Calu3 (cell line): ENCODE results near the gene FGD3. TPM values are rescaled to one million over a fixed set of nuclear protein-coding genes. Genes with fewer than 3 reads are reported as not detected.

Experiments
- BruUV-seq: library from RNA; stranded (reverse); fragments of 400-500 nt; replicated peaks from 2 replicates; lab custom pipeline; 2021; lab: Mats Ljungman, UMichigan
- CTCF ChIA-PET: fragments of 300-600 bp; sonication (Branson Sonifier 250); formaldehyde crosslinking; loops from one replicate; lab custom pipeline; 2022; ENCODE audit warnings: antibody characterized with exemption; lab: Charles Lee
- DNase-seq: peaks from one replicate; pipeline ENCODE4 v3.0.0; 2022
- H3K27ac Mint-ChIP-seq: one replicate; pipeline ENCODE4 v1.8.0; 2022; ENCODE audit warnings: mixed read lengths; ENCODE audit not compliant: unreplicated experiment
- H3K27me3 Mint-ChIP-seq: one replicate; pipeline ENCODE4 v1.8.0; 2022; ENCODE audit warnings: mixed read lengths; ENCODE audit not compliant: unreplicated experiment
- H3K36me3 Mint-ChIP-seq: one replicate; pipeline ENCODE4 v1.8.0; 2022; ENCODE audit warnings: mild to moderate bottlenecking, moderate library complexity, mixed read lengths; ENCODE audit not compliant: insufficient read depth, unreplicated experiment
- H3K4me1 Mint-ChIP-seq: one replicate; pipeline ENCODE4 v1.8.0; 2022; ENCODE audit warnings: mild to moderate bottlenecking, low read depth, mixed read lengths; ENCODE audit not compliant: unreplicated experiment
- H3K4me3 Mint-ChIP-seq: one replicate; pipeline ENCODE4 v1.8.0; 2022; ENCODE audit warnings: mild to moderate bottlenecking, low read depth, moderate library complexity, mixed read lengths; ENCODE audit not compliant: unreplicated experiment
- H3K9me3 Mint-ChIP-seq: one replicate; pipeline ENCODE4 v1.8.0; 2022; ENCODE audit warnings: low read depth, mixed read lengths; ENCODE audit not compliant: unreplicated experiment
- intact Hi-C: fragments of 100-400 bp; cut with micrococcal nuclease; formaldehyde crosslinking; loops from one replicate; pipeline ENCODE4 v1.10.0; 2022; ENCODE audit not compliant: unreplicated experiment
- total RNA-seq: library from RNA; stranded (reverse); gene quantifications from 2 replicates; pipeline ENCODE4 v1.2.3, GENCODE V29; 2022
- TF ChIP-seq, protein P1 (sequence below): fragments of 200-600 bp; IDR thresholded peaks from one replicate; pipeline ENCODE4 v1.8.0; 2022; ENCODE audit warnings: antibody characterized with exemption; ENCODE audit not compliant: unreplicated experiment

The FGD3 gene
- total RNA-seq, 1 experiment from 2014 or later, result 3.1 TPM

DNA sequence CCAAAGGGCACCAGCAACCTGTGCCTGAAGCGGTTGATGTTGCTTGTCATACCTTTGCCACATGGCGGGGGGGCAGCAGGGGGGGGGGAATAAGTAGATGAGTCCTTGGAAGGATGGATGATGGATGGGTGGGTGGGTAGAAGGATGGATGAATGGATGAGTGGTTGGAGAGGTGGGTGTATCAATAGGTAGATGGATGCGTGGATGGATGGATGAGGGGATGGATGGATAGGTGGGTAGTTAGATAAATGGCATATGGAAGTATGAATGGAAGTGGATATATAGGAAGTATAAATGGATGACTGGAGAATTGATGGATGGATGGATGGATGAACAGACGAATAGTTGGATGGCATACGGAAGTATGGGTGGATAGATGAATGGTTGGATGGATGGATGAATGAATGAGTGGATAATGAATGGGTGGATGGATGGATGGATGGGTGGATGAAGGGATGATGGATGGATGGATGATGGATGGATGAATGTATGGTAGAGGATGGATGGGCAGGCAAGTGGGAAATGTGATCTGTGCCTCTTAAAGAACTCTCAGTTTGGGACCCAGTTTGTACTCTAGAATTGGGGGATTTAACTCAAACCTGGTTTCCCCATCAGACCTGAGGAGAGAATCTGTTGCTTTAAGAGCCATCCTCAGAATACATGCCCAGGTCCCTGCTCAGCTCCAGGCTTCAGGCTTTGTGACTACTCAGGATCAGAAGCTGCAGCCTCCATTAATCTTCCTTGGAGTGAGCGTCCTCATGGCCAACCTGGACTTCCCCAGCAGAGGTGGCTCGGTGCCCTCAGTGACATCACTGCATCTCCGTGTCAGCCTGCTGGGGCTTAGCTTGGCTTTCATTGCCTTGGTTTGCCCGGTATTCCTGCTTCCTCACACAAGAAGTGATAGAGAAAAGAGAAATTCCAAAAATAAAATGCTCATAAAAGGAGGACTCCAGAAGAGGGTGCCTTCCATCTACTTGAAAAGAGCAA lies 83.6 kb downstream of the FGD3 start:
- TF ChIP-seq, protein P1, sequence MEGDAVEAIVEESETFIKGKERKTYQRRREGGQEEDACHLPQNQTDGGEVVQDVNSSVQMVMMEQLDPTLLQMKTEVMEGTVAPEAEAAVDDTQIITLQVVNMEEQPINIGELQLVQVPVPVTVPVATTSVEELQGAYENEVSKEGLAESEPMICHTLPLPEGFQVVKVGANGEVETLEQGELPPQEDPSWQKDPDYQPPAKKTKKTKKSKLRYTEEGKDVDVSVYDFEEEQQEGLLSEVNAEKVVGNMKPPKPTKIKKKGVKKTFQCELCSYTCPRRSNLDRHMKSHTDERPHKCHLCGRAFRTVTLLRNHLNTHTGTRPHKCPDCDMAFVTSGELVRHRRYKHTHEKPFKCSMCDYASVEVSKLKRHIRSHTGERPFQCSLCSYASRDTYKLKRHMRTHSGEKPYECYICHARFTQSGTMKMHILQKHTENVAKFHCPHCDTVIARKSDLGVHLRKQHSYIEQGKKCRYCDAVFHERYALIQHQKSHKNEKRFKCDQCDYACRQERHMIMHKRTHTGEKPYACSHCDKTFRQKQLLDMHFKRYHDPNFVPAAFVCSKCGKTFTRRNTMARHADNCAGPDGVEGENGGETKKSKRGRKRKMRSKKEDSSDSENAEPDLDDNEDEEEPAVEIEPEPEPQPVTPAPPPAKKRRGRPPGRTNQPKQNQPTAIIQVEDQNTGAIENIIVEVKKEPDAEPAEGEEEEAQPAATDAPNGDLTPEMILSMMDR, result no peak
- Mint-ChIP-seq H3K4me3 (no peak overlapping the region), H3K27ac (no peak overlapping the region), H3K4me1 (no peaks in the 10 kb centered on the region), H3K9me3 (no peaks in the 10 kb centered on the region), H3K36me3 (no peaks in the 10 kb centered on the region), H3K27me3 (no peaks in the 10 kb centered on the region)
- BruUV-seq, result no TSS peak
- CTCF ChIA-PET, result no interaction called here
- no peak for DNase-seq
- intact Hi-C loops, result no loop called here

DNA sequence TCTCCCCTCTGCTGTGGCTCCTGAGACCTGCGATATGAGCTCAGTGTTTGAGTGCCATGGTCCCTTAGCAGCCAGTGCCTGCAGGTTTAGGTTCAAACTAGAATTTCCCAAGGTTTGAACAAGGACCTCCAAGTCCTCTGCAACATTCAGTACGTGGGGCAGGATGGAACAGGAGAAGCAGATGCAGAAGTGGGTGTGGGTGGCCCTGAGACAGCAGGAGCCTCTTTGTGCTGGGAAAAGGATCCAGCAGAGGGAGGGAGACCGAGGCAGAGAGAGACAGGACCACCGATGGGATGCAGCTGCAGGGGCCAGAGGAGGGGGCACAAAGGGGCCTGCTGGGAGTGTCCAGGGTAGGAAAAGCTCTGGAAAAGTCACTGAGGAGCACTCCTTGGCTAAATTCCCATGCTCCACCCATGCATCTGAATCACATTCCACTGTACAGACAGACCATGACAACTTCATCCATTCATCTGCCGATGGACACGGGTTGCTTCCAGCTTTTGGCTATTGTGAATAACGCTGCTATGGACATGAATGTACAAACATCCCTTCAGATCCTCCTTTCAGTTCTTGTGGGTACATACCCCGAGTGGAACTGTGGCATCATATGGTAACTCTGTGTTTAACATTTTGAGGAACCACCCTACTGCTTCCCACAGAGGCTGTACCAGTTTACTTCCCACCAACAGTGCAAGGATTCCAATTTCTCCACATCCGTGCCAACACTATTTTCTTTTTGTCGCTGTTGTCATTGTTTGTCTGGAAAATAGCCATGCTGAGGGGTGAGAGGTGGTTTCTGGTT lies 84.5 kb downstream of the FGD3 start:
- Mint-ChIP-seq H3K4me1 (no peaks in the 10 kb centered on the region), H3K27ac (no peak overlapping the region), H3K9me3 (no peaks in the 10 kb centered on the region), H3K4me3 (no peak overlapping the region), H3K27me3 (no peaks in the 10 kb centered on the region), H3K36me3 (no peaks in the 10 kb centered on the region)
- CTCF ChIA-PET, result no interaction called here
- no peak for DNase-seq
- TF ChIP-seq, protein P1, result no peak
- intact Hi-C loops, result no loop called here
- BruUV-seq, result no TSS peak

DNA sequence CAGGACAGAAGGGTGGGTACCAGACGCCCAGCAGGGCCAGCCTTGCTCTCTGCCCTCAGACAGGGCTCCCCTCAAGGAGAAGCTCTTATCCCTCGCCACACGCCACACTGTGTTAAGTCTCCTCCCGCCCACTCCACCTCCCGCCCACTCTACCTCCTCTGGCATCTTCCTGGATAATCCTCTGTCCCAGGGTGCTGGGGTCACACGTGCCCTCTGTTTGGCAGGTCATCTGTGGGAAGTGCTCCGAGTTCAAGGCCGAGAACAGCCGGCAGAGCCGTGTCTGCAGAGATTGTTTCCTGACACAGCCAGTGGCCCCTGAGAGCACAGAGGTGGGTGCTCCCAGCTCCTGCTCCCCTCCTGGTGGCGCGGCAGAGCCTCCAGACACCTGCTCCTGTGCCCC lies 85.2 kb downstream of the FGD3 start:
- DNase-seq, result no peak
- no peaks in the 10 kb centered on the region for H3K4me1 Mint-ChIP-seq
- H3K36me3 Mint-ChIP-seq, result no peaks in the 10 kb centered on the region
- no peak overlapping the region for H3K27ac Mint-ChIP-seq
- CTCF ChIA-PET, result no interaction called here
- intact Hi-C loops, result no loop called here
- no peaks in the 10 kb centered on the region for H3K9me3 Mint-ChIP-seq
- H3K27me3 Mint-ChIP-seq, result no peaks in the 10 kb centered on the region
- TF ChIP-seq, protein P1, result no peak
- H3K4me3 Mint-ChIP-seq, result no peak overlapping the region
- BruUV-seq, result no TSS peak

DNA sequence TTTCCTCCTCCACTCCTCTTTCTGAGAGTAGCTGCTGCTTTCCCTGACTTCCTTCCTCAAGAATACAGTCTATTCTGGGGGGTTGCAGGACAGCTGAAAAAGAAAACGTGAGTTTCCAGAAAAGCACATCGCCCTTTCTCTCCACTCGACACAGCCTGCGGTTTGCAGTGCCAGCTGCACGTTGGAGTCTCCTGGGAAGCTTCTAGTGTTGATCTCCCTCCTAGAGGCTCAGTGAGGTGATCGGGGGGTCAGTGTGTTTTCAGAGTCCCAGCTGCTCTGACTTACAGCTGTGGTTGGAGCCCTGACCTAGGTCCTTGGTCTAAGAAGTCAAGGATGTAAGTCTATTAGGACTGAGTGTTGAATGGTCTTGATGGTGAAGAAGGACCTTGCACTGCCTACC lies 86.2 kb downstream of the FGD3 start:
- TF ChIP-seq, protein P1, result no peak
- no TSS peak for BruUV-seq
- no peak for DNase-seq
- intact Hi-C loops, result no loop called here
- Mint-ChIP-seq H3K4me3 (no peak overlapping the region), H3K27me3 (no peaks in the 10 kb centered on the region), H3K9me3 (no peaks in the 10 kb centered on the region), H3K4me1 (no peaks in the 10 kb centered on the region), H3K36me3 (no peaks in the 10 kb centered on the region), H3K27ac (no peak overlapping the region)
- CTCF ChIA-PET, result no interaction called here
